Subcutaneous adipose tissue (tissue), 4 donors: ENCODE measurements around the gene KDM1A. TPM values are rescaled to one million over a fixed set of nuclear protein-coding genes. Genes with fewer than 3 reads are reported as not detected.

ENCODE experiments used
- total RNA-seq, 4 donors: library from RNA; depleted of rRNA; stranded (reverse); fragments of >200 nt; gene quantifications; one replicate each; pipeline ENCODE4 v1.1.0, GENCODE V29; 2016
- TF ChIP-seq, protein P1 (sequence below): fragments of 450-650 bp; IDR thresholded peaks from one replicate; pipeline ENCODE4 v1.5.1; 2016; ENCODE audit warnings: low read depth, mild to moderate bottlenecking, control low read depth, antibody characterized with exemption, moderate library complexity

The KDM1A gene
- total RNA-seq, 4 donors from 2014 or later, result 37.9 to 43.7 (median 38.5) TPM

DNA sequence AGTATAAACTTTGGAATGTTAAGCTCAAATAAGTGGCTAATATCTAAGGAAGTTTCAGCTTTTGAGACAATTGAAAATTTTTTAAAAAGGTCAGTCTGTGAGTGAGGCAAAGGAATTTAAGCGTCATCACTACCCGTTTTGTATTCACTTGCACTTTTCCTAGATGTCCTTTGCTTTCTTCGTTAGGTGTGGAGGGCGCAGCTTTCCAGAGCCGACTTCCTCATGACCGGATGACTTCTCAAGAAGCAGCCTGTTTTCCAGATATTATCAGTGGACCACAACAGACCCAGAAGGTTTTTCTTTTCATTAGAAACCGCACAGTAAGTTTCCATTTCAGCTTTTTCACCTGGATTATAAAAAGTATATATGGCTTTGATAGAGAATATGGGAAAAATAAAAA lies 30.9 kb downstream of the KDM1A start:
- TF ChIP-seq, protein P1, sequence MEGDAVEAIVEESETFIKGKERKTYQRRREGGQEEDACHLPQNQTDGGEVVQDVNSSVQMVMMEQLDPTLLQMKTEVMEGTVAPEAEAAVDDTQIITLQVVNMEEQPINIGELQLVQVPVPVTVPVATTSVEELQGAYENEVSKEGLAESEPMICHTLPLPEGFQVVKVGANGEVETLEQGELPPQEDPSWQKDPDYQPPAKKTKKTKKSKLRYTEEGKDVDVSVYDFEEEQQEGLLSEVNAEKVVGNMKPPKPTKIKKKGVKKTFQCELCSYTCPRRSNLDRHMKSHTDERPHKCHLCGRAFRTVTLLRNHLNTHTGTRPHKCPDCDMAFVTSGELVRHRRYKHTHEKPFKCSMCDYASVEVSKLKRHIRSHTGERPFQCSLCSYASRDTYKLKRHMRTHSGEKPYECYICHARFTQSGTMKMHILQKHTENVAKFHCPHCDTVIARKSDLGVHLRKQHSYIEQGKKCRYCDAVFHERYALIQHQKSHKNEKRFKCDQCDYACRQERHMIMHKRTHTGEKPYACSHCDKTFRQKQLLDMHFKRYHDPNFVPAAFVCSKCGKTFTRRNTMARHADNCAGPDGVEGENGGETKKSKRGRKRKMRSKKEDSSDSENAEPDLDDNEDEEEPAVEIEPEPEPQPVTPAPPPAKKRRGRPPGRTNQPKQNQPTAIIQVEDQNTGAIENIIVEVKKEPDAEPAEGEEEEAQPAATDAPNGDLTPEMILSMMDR, result no peak

GRCh38 chr1:23051290-23051909 lies 32.1 kb downstream of the KDM1A start:
- TF ChIP-seq, protein P1, result no peak

DNA sequence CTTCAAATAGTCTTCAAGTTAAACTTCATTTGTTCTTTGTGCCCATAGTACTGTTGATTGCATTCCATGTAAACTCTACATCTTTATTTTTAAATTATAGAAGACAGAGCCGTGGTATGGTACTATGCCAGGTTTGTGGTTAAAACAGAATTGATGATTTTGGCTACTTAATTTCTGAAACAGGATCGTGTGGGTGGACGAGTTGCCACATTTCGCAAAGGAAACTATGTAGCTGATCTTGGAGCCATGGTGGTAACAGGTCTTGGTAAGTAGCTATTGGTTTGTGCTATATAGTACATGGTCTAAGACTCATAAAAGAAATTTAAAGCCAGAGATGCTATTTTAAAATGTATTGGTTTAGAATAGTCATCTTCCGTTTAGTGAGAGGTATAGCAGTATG lies 38.0 kb downstream of the KDM1A start:
- TF ChIP-seq, protein P1, result no peak

- TF ChIP-seq, protein P1, result no peak
Measured at GRCh38 chr1:23062271-23062670, 43.0 kb downstream of the KDM1A start.

DNA sequence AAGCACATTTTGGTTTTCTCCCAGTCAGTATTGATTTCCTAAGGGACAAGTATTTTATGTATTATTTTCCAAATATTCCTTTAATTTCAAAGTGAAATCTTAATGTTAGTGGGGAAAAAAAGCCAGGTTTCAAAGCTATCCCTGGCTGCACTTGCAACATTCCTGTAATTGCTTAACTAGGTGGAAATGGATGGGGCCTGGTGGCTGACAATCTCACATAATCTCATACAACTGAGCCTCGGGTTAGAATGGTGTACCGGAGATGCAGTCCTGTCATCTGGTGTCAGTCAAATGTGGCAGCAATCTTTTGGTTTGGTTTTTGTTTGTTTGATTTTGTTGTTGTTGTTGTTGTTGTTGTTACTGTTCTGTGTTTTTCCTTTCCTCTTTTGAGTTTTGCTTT lies 46.1 kb downstream of the KDM1A start:
- TF ChIP-seq, protein P1, result no peak

GRCh38 chr1:23066075-23066474 lies 46.8 kb downstream of the KDM1A start:
- TF ChIP-seq, protein P1, result no peak

DNA sequence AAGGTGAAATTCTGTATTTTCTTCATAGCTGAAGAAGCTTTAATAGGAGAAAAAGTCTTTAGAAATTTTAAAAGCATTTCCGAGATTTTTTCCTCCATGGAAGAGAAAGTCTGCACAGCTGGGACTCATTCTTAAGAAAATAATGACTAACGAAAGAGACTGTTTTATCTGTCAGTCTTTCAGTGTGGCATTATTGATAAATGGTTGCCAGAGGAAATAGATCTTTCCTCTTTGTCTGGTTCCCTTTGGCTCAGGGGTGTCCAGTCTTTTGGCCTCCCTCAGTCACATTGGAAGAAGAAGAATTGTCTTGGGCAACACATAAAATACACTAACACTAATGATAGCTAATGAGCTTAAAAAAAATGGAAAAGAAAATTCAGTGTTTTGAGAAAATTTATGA lies 49.9 kb downstream of the KDM1A start:
- TF ChIP-seq, protein P1, result no peak
